DMS53 (cell line): ENCODE data around the gene HECW1.
"Not testable (repeated sequence)": the region's sequence is repeated elsewhere in the genome, so short reads cannot be mapped to it uniquely, and the experiment has no call there.

ENCODE experiments used
- DNase-seq: peaks from one replicate; lab custom pipeline; 2025; lab: John Stamatoyannopoulos, UW

HECW1 gene

GRCh38 chr7:43546231-43546630 is 433.8 kb downstream of the HECW1 start:
- DNase-seq, result no peak

- DNase-seq, result no peak
Observed at GRCh38 chr7:43550427-43550826, 438.0 kb downstream of the HECW1 start.

- no peak for DNase-seq
Observed at GRCh38 chr7:43552122-43552521, 439.7 kb downstream of the HECW1 start.

- DNase-seq, result peak; percentile 41
Observed at GRCh38 chr7:43553999-43554398, 441.6 kb downstream of the HECW1 start.

GRCh38 chr7:43554423-43554822 is 442.0 kb downstream of the HECW1 start:
- no peak for DNase-seq

GRCh38 chr7:43557831-43558495 is 445.5 kb downstream of the HECW1 start:
- no peak for DNase-seq

- DNase-seq, result no peak
Observed at GRCh38 chr7:43559171-43559945, 446.9 kb downstream of the HECW1 start.

GRCh38 chr7:43559946-43560335 is 447.5 kb downstream of the HECW1 start:
- DNase-seq, result no peak

GRCh38 chr7:43560742-43561330 is 448.4 kb downstream of the HECW1 start:
- DNase-seq, result no peak

GRCh38 chr7:43562383-43562782 is 449.9 kb downstream of the HECW1 start:
- no peak for DNase-seq

- no peak for DNase-seq
Observed at GRCh38 chr7:43565786-43566185, 453.3 kb downstream of the HECW1 start.

GRCh38 chr7:43568529-43568928 is 456.1 kb downstream of the HECW1 start:
- no peak for DNase-seq

GRCh38 chr7:43569424-43569823 is 457.0 kb downstream of the HECW1 start:
- no peak for DNase-seq

- no peak for DNase-seq
Observed at GRCh38 chr7:43570688-43571365, 458.4 kb downstream of the HECW1 start.

GRCh38 chr7:43572516-43573049 is 460.1 kb downstream of the HECW1 start:
- peak; percentile 20 for DNase-seq

GRCh38 chr7:43573832-43574231 is 461.4 kb downstream of the HECW1 start:
- DNase-seq, result not testable (repeated sequence)

GRCh38 chr7:43575506-43575905 is 463.1 kb downstream of the HECW1 start:
- DNase-seq, result no peak

- no peak for DNase-seq
Observed at GRCh38 chr7:43576241-43576640, 463.8 kb downstream of the HECW1 start.

- DNase-seq, result peak; percentile 35
Observed at GRCh38 chr7:43577485-43577951, 465.1 kb downstream of the HECW1 start.

GRCh38 chr7:43582503-43583423 is 470.3 kb downstream of the HECW1 start, which contains the start of gene STK17A:
TSS of gene STK17A (plus strand) at chr7:43583108. CDS start at chr7:43583244, 136 bp downstream.
- DNase-seq, result peak; percentile 96
